Thyroid gland (tissue), 4 donors: ENCODE data around the gene PDXK.

Experiments
- POLR2A ChIP-seq, 2 donors: fragments of 450-650 bp; IDR thresholded peaks; one replicate each; pipeline ENCODE4 v1.6.1; 2017; ENCODE audit warnings: antibody characterized with exemption in 2 of 2, mild to moderate bottlenecking in 2 of 2, moderate library complexity in 1 of 2
- TF ChIP-seq, protein P1 (sequence below), 6 experiments: fragments of 200-600 bp in 3 of 6; fragments of 450-650 bp in 3 of 6; sonication (generic) in 3 of 6; IDR thresholded peaks; one replicate each; pipeline ENCODE4 v1.5.1; 2016 to 2019; ENCODE audit warnings: antibody characterized with exemption in 6 of 6, mild to moderate bottlenecking in 2 of 6, inconsistent platforms in 1 of 6, moderate library complexity in 1 of 6

DNA sequence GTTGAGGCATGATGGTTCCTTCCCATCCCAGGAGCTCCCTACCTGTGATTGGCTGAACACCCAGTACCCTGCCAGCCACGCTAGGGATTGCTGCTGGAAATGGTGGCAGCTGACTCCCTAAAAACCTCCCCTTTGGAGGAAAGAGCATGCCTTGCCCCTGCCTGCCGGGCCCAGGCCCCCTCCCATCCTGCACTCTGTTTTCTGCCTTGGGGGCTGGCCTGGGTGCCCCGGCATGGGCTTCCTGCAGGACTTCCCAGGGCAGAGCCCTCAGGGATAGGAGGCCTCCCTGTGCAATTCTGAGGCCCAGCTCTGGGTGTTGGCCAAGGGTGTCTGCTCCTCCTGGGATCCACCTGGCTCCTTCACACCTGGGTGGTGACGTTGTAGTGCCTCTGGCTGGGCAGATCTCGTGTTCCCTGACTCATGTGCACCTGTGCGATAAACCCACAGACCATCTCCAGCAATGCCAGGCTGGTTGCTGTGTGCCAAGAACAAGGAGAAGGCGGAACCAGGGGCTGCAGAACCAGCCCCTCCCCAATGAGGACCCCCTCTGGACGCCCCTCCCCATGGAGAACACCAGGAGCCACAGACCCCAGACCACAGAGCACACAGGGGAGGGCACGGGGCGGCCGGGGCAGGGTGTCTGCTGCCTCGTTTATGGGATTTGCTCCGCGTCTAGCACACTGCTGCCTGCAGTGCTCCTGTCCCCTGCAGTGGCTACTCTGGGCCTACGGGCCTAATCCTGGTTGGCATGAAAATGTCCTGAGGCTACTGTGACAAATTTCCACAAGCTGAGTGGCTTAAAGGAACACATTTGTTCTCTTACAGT lies 43.6 kb downstream of the PDXK start:
- TF ChIP-seq, protein P1, sequence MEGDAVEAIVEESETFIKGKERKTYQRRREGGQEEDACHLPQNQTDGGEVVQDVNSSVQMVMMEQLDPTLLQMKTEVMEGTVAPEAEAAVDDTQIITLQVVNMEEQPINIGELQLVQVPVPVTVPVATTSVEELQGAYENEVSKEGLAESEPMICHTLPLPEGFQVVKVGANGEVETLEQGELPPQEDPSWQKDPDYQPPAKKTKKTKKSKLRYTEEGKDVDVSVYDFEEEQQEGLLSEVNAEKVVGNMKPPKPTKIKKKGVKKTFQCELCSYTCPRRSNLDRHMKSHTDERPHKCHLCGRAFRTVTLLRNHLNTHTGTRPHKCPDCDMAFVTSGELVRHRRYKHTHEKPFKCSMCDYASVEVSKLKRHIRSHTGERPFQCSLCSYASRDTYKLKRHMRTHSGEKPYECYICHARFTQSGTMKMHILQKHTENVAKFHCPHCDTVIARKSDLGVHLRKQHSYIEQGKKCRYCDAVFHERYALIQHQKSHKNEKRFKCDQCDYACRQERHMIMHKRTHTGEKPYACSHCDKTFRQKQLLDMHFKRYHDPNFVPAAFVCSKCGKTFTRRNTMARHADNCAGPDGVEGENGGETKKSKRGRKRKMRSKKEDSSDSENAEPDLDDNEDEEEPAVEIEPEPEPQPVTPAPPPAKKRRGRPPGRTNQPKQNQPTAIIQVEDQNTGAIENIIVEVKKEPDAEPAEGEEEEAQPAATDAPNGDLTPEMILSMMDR (IDR thresholded peaks at IDR 0.05): no peak
- no peak for TF ChIP-seq POLR2A (IDR thresholded peaks at IDR 0.05)
